Measurements from ENCODE around the gene HRH1. TPM values are rescaled to one million over a fixed set of nuclear protein-coding genes. Genes with fewer than 3 reads are reported as not detected.

HRH1 gene
- total and polyA plus RNA-seq, 4 donors, result 3.9 to 45.1 (median 13.4) TPM

DNA sequence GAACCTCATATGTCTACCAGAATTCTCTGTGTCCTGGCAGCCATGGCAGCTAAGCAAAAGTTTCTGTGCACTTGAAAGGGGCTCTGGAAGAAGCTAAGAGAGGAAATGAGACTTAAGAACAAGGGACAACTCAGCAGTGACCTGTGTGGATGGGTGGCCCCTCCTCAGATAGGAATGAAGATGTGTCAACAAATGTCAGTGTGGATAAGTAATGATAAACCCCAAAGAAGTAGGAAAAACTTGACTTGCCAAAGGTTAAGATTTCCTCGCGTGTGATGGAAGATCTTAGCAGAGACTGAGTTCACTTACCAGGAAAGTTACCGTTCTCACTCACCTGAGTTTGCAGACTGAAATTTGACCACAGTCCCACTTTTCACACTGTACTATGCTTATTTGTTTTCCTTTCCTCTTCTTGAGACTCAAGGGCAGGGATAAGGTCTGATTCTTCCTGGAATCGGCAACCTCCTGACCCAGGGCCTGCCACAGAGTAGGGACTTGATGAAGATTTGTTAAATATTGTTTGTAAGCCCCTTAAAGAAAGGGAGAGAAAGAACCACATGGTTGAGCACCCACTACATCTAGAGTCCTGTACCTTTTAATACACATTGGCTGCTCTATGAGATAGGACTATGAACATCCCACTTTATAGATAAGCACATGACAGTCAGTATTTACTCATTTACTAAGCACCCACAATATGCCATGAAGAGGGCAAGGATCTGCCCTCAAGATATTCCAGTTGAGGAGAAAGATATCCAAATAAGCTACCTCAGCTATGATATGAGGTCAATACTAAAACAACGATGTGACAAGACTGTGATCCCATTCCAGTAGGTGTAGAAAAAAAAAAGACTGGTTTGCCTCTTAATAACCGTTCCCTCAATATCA lies 7.3 kb upstream of the HRH1 start:
- no peaks in the 10 kb centered on the region for H3K27me3 ChIP-seq (ENCODE audit: control insufficient read depth in 1 of 2, insufficient read depth in 2 of 2, low read length in 1 of 2)
- H3K36me3 ChIP-seq (ENCODE audit: control insufficient read depth in 1 of 2, insufficient read depth in 2 of 2, low read length in 1 of 2), result no peaks in the 10 kb centered on the region
- no peaks in the 10 kb centered on the region for H3K4me1 ChIP-seq (ENCODE audit: control insufficient read depth in 1 of 2, insufficient read depth in 2 of 2, low read length in 2 of 2)
- no peak overlapping the region for H3K4me3 ChIP-seq (ENCODE audit: low read length in 2 of 2)
- H3K27ac ChIP-seq (ENCODE audit: low read depth in 1 of 2, low read length in 2 of 2), result peak overlapping the region; percentile 44 to 45
- no peak for ATAC-seq (ENCODE audit: low FRiP score)
- intact Hi-C loops (cut with DNase I), result loop anchor here in 1 of 2 donors (5.0 kb wide), 1 partner anchor 50 kb away; no protein-coding TSS in a partner anchor
- 80 to 83% methylated on average over 6 of the region's 6 CpGs for whole genome bisulfite sequencing, 2 donors
- H3K9me3 ChIP-seq (ENCODE audit: control insufficient read depth, low read length), result no peaks in the 10 kb centered on the region
- DNase-seq, result no peak

DNA sequence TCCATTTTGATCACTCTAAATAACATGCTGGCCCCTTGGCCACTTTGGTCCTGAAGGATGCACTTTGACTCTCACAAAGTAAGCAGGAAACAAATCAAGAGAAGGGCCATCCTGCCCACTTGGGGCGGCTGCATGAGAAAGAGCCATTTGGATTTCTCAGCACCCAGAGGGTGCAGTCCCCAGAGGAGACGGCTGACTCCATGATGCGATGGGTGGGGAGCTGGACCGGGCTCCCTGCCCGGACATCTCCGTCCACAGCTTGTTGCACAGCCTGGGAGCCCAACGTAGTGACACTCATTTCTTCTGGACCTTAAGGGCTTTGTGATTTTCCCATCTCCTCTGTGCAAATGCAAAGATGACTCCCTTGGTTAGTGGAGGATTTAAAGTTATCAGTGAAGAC lies 4.0 kb upstream of the HRH1 start:
- H3K9me3 ChIP-seq (ENCODE audit: control insufficient read depth, low read length), result no peaks in the 10 kb centered on the region
- peak overlapping the region in 1 of 2 donors; percentile 77 for H3K27ac ChIP-seq (ENCODE audit: low read depth in 1 of 2, low read length in 2 of 2)
- H3K27me3 ChIP-seq (ENCODE audit: control insufficient read depth in 1 of 2, insufficient read depth in 2 of 2, low read length in 1 of 2), result no peaks in the 10 kb centered on the region
- peak in 1 of 2 donors; percentile 82 for DNase-seq
- ATAC-seq (ENCODE audit: low FRiP score), result no peak
- H3K36me3 ChIP-seq (ENCODE audit: control insufficient read depth in 1 of 2, insufficient read depth in 2 of 2, low read length in 1 of 2), result no peaks in the 10 kb centered on the region
- WGBS, 2 donors, result 21 to 32% methylated on average over 7 of the region's 7 CpGs
- H3K4me1 ChIP-seq (ENCODE audit: control insufficient read depth in 1 of 2, insufficient read depth in 2 of 2, low read length in 2 of 2), result no peaks in the 10 kb centered on the region
- no peak overlapping the region for H3K4me3 ChIP-seq (ENCODE audit: low read length in 2 of 2)
- intact Hi-C loops (cut with DNase I), result loop anchor here in 1 of 2 donors (5.0 kb wide), 1 partner anchor 53 kb away; no protein-coding TSS in a partner anchor

DNA sequence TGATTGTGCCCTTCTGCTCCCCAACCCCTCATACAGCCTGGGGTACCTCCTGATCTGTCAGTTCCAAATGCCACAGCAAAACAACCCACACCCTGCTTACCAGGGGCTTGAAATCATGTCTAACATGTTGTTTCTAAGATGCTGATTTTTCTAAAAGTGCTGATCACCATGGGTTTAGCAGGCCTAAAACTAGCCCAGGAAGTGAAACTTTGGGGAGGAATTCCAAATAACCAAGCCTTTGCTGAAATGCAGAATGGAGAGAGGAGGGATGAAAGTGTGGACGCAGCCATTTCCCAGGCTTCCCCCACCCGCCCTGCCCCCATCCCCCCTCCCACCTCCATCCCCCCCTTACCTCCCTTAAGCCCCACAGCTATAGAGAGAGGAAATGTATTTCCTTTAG lies 2.0 kb upstream of the HRH1 start:
- H3K4me1 ChIP-seq (ENCODE audit: control insufficient read depth in 1 of 2, insufficient read depth in 2 of 2, low read length in 2 of 2), result no peaks in the 10 kb centered on the region
- ATAC-seq (ENCODE audit: low FRiP score), result no peak
- peak overlapping the region; percentile 22 to 41 for H3K27ac ChIP-seq (ENCODE audit: low read depth in 1 of 2, low read length in 2 of 2)
- 80 to 81% methylated on average over 2 of the region's 2 CpGs for WGBS, 2 donors
- H3K4me3 ChIP-seq (ENCODE audit: low read length in 2 of 2), result no peak overlapping the region
- no peaks in the 10 kb centered on the region for H3K27me3 ChIP-seq (ENCODE audit: control insufficient read depth in 1 of 2, insufficient read depth in 2 of 2, low read length in 1 of 2)
- H3K9me3 ChIP-seq (ENCODE audit: control insufficient read depth, low read length), result no peaks in the 10 kb centered on the region
- intact Hi-C loops (cut with DNase I), result loop anchor here in 1 of 2 donors (5.0 kb wide), 1 partner anchor 55 kb away; no protein-coding TSS in a partner anchor
- DNase-seq, result no peak
- no peaks in the 10 kb centered on the region for H3K36me3 ChIP-seq (ENCODE audit: control insufficient read depth in 1 of 2, insufficient read depth in 2 of 2, low read length in 1 of 2)

DNA sequence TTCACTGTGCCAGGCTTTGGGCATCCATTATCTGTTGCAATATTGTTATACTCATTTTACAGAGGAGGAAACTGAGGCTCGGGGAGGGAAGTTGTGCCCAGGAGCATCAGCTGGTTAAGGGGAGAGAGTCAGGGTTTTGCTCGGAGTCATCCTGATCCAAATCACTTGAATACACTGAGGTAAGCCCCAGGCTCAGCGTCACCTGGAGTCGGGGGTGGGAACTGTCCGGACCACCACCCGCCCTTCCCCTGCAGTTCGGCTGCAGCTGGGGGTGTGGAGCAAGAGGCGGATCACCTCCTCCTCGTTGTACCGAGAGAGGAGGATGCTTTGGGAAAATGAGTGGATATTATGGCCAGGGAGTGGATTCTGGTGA lies 646 bp downstream of the HRH1 start:
- H3K9me3 ChIP-seq (ENCODE audit: control insufficient read depth, low read length), result no peaks in the 10 kb centered on the region
- ATAC-seq (ENCODE audit: low FRiP score) (peak; percentile 21), DNase-seq (no peak)
- peak overlapping the region; percentile 66 to 91 for H3K4me3 ChIP-seq (ENCODE audit: low read length in 2 of 2)
- WGBS, 2 donors, result 0 to 1% methylated on average over 10 of the region's 10 CpGs
- peak overlapping the region; percentile 90 to 94 for H3K27ac ChIP-seq (ENCODE audit: low read depth in 1 of 2, low read length in 2 of 2)
- no peaks in the 10 kb centered on the region for H3K27me3 ChIP-seq (ENCODE audit: control insufficient read depth in 1 of 2, insufficient read depth in 2 of 2, low read length in 1 of 2)
- no peaks in the 10 kb centered on the region for H3K4me1 ChIP-seq (ENCODE audit: control insufficient read depth in 1 of 2, insufficient read depth in 2 of 2, low read length in 2 of 2)
- no peaks in the 10 kb centered on the region for H3K36me3 ChIP-seq (ENCODE audit: control insufficient read depth in 1 of 2, insufficient read depth in 2 of 2, low read length in 1 of 2)
- intact Hi-C loops (cut with DNase I), result loop anchor here (5.0 kb wide), 4 partner anchors 42 to 177 kb away; no protein-coding TSS in a partner anchor

DNA sequence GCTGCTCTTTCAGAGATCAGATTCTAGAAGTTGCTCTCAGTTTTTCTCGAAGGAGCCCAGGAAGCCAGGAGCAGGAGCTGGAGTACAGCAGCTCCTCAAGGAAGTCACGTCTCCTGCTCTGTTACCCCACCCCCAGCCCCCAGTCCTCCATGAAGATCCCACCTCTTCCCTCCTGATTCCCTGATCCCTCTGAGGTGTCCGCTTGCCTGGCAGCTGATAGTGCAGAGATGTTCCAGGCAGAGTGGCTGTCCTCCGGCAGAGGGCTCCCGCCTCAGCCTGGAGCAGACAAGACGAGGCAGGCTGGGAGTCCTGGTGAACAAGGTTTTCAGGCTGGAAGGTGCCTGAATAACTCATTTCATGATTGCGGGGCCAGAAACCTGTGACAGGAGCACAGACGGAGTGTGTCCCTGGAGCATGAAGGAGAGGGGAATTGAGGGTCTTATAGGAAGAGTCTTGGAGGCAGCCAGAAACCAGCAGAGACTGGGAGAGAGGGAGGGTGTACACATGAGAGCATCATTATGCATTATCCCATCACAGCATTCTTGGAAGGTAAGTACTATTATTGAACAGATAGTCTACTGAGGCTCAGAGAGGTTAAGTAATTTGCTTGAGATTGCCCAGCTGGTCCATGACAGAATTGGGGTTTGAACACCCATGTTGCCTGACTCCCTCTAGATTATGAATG lies 1.2 kb downstream of the HRH1 start:
- Histone ChIP-seq H3K4me3 (ENCODE audit: low read length in 2 of 2) (peak overlapping the region; percentile 66 to 91), H3K36me3 (ENCODE audit: control insufficient read depth in 1 of 2, insufficient read depth in 2 of 2, low read length in 1 of 2) (no peaks in the 10 kb centered on the region), H3K4me1 (ENCODE audit: control insufficient read depth in 1 of 2, insufficient read depth in 2 of 2, low read length in 2 of 2) (no peaks in the 10 kb centered on the region), H3K9me3 (ENCODE audit: control insufficient read depth, low read length) (no peaks in the 10 kb centered on the region), H3K27ac (ENCODE audit: low read depth in 1 of 2, low read length in 2 of 2) (peak overlapping the region in 1 of 2 donors; percentile 9), H3K27me3 (ENCODE audit: control insufficient read depth in 1 of 2, insufficient read depth in 2 of 2, low read length in 1 of 2) (no peaks in the 10 kb centered on the region)
- ATAC-seq (ENCODE audit: low FRiP score) (peak; percentile 86), DNase-seq (peak; percentile 85 to 88)
- WGBS, 2 donors, result 1 to 2% methylated on average over 8 of the region's 8 CpGs
- intact Hi-C loops (cut with DNase I), result loop anchor here (5.0 kb wide), 3 partner anchors 42 to 177 kb away; no protein-coding TSS in a partner anchor

DNA sequence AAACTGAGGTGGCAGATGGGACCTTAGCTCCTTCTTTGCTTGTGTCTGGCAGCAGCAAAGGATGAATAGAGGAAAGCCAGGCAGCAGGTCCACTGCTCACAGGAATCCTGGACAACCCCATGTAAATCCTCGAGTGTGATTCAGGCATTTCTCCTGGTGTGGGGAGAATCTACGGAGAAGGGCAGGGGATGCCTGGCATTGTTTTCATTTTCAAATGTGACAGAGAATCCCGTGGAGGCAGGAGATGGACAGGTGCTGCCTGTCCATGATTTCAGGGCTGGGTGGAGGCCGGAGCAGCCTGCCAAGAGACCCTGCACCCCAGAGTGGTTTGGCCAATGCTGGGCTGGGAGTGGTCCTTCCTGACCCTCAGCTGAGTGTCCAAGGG lies 1.7 kb downstream of the HRH1 start:
- ATAC-seq (ENCODE audit: low FRiP score) (no peak), DNase-seq (no peak)
- 7 to 17% methylated on average over 4 of the region's 4 CpGs for WGBS, 2 donors
- H3K4me1 ChIP-seq (ENCODE audit: control insufficient read depth in 1 of 2, insufficient read depth in 2 of 2, low read length in 2 of 2), result no peaks in the 10 kb centered on the region
- H3K4me3 ChIP-seq (ENCODE audit: low read length in 2 of 2), result peak overlapping the region in 1 of 2 donors; percentile 2
- H3K27ac ChIP-seq (ENCODE audit: low read depth in 1 of 2, low read length in 2 of 2), result peak overlapping the region in 1 of 2 donors; percentile 66
- no peaks in the 10 kb centered on the region for H3K9me3 ChIP-seq (ENCODE audit: control insufficient read depth, low read length)
- no peaks in the 10 kb centered on the region for H3K36me3 ChIP-seq (ENCODE audit: control insufficient read depth in 1 of 2, insufficient read depth in 2 of 2, low read length in 1 of 2)
- intact Hi-C loops (cut with DNase I), result loop anchor here (5.0 kb wide), 3 partner anchors 41 to 176 kb away; no protein-coding TSS in a partner anchor
- H3K27me3 ChIP-seq (ENCODE audit: control insufficient read depth in 1 of 2, insufficient read depth in 2 of 2, low read length in 1 of 2), result no peaks in the 10 kb centered on the region

DNA sequence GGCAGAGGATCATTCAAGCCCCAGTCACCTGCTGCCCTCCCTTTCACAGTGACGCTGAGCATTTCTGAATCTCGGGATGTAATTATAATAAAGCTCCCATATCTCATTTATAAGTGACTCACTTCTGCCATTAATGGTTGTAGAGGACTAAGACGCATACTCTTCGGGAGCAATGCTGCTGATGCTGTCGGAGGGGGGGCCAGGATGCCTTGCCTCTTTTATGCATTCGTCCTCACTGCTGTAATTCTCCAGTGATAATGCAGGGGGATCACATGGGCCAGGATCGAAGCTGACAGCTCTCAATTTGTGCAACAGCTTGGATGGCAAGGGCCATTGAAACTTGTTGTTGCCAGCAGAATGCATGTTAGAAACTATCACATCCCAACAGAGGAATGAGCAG lies 3.1 kb downstream of the HRH1 start:
- Histone ChIP-seq H3K27me3 (ENCODE audit: control insufficient read depth in 1 of 2, insufficient read depth in 2 of 2, low read length in 1 of 2) (no peaks in the 10 kb centered on the region), H3K4me1 (ENCODE audit: control insufficient read depth in 1 of 2, insufficient read depth in 2 of 2, low read length in 2 of 2) (no peaks in the 10 kb centered on the region), H3K36me3 (ENCODE audit: control insufficient read depth in 1 of 2, insufficient read depth in 2 of 2, low read length in 1 of 2) (no peaks in the 10 kb centered on the region), H3K4me3 (ENCODE audit: low read length in 2 of 2) (peak overlapping the region in 1 of 2 donors; percentile 11), H3K27ac (ENCODE audit: low read depth in 1 of 2, low read length in 2 of 2) (no peak overlapping the region), H3K9me3 (ENCODE audit: control insufficient read depth, low read length) (no peaks in the 10 kb centered on the region)
- ATAC-seq (ENCODE audit: low FRiP score) (no peak), DNase-seq (no peak)
- 30 to 37% methylated on average over 7 of the region's 7 CpGs for WGBS, 2 donors
- intact Hi-C loops (cut with DNase I), result loop anchor here (5.0 kb wide), 3 partner anchors 40 to 175 kb away; no protein-coding TSS in a partner anchor

DNA sequence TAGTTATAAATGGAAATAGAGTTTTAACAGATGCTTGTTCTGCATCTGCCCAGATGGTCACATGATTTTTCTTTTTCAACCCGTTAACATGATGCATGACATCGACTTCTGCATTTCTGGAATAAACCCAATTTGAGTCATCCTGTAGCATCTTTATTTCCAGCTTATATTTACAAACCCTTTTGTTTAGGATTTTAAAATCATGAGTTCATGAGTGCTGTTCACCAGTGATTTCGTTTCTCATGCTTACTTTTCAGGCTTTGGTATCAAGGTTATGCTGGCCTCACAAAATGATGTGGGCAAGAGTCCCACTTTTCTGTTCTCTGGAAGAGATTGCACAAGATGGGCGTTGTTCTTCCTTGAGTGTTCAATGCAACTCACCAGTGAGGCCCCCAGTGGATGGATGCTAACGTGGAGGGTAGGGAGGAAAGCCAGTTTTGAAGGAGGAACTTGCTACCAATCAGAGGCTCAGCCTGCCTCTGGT lies 5.2 kb downstream of the HRH1 start:
- H3K4me3 ChIP-seq (ENCODE audit: low read length in 2 of 2), result no peak overlapping the region
- intact Hi-C loops (cut with DNase I), result loop anchor here (5.0 kb wide), 3 partner anchors 38 to 173 kb away; no protein-coding TSS in a partner anchor
- WGBS, 2 donors, result 2 to 4% methylated on average over 5 of the region's 5 CpGs
- no peaks in the 10 kb centered on the region for H3K27me3 ChIP-seq (ENCODE audit: control insufficient read depth in 1 of 2, insufficient read depth in 2 of 2, low read length in 1 of 2)
- no peaks in the 10 kb centered on the region for H3K9me3 ChIP-seq (ENCODE audit: control insufficient read depth, low read length)
- no peaks in the 10 kb centered on the region for H3K36me3 ChIP-seq (ENCODE audit: control insufficient read depth in 1 of 2, insufficient read depth in 2 of 2, low read length in 1 of 2)
- peak overlapping the region in 1 of 2 donors; percentile 6 for H3K27ac ChIP-seq (ENCODE audit: low read depth in 1 of 2, low read length in 2 of 2)
- ATAC-seq (ENCODE audit: low FRiP score), result peak; percentile 53
- peak in 1 of 2 donors; percentile 69 for DNase-seq
- H3K4me1 ChIP-seq (ENCODE audit: control insufficient read depth in 1 of 2, insufficient read depth in 2 of 2, low read length in 2 of 2), result no peaks in the 10 kb centered on the region
